ENCODE data around the gene ETS1. TPM values are rescaled to one million over a fixed set of nuclear protein-coding genes. Genes with fewer than 3 reads are reported as not detected.

ETS1 gene
- total RNA-seq, 1 donor from 2014 or later, result 62.7 TPM

GRCh38 chr11:128629516-128630106 lies 42.3 kb upstream of the ETS1 start:
- H3K36me3 ChIP-seq (ENCODE audit: control insufficient read depth, insufficient read depth, low read length), result no peaks in the 10 kb centered on the region
- no peak overlapping the region for H3K4me3 ChIP-seq (ENCODE audit: low read depth, low read length)
- TF ChIP-seq CTCF (IDR thresholded peaks at IDR 0.05; ENCODE audit: insufficient read depth, low read length, severe bottlenecking), result no peak
- FAIRE-seq (peak; percentile 47), DNase-seq (ENCODE audit: low read depth) (no peak)
- no peaks in the 10 kb centered on the region for H3K27me3 ChIP-seq (ENCODE audit: control insufficient read depth, insufficient read depth, low read length)

- no peak overlapping the region for H3K4me3 ChIP-seq (ENCODE audit: low read depth, low read length)
- FAIRE-seq (no peak), DNase-seq (ENCODE audit: low read depth) (no peak)
- no peaks in the 10 kb centered on the region for H3K27me3 ChIP-seq (ENCODE audit: control insufficient read depth, insufficient read depth, low read length)
- TF ChIP-seq CTCF (IDR thresholded peaks at IDR 0.05; ENCODE audit: insufficient read depth, low read length, severe bottlenecking), result no peak
- H3K36me3 ChIP-seq (ENCODE audit: control insufficient read depth, insufficient read depth, low read length), result no peaks in the 10 kb centered on the region
These were observed 41.3 kb upstream of the ETS1 start for GRCh38 chr11:128628686-128629085.

GRCh38 chr11:128628325-128628673 lies 40.9 kb upstream of the ETS1 start:
- DNase-seq (ENCODE audit: low read depth) (no peak), FAIRE-seq (no peak)
- no peak for TF ChIP-seq CTCF (IDR thresholded peaks at IDR 0.05; ENCODE audit: insufficient read depth, low read length, severe bottlenecking)
- Histone ChIP-seq H3K27me3 (ENCODE audit: control insufficient read depth, insufficient read depth, low read length) (no peaks in the 10 kb centered on the region), H3K36me3 (ENCODE audit: control insufficient read depth, insufficient read depth, low read length) (no peaks in the 10 kb centered on the region), H3K4me3 (ENCODE audit: low read depth, low read length) (no peak overlapping the region)

- TF ChIP-seq CTCF (IDR thresholded peaks at IDR 0.05; ENCODE audit: insufficient read depth, low read length, severe bottlenecking), result no peak
- Histone ChIP-seq H3K27me3 (ENCODE audit: control insufficient read depth, insufficient read depth, low read length) (no peaks in the 10 kb centered on the region), H3K36me3 (ENCODE audit: control insufficient read depth, insufficient read depth, low read length) (no peaks in the 10 kb centered on the region), H3K4me3 (ENCODE audit: low read depth, low read length) (no peak overlapping the region)
- no peak for FAIRE-seq
- DNase-seq (ENCODE audit: low read depth), result no peak
These were observed 40.4 kb upstream of the ETS1 start for GRCh38 chr11:128627666-128628324.

- H3K4me3 ChIP-seq (ENCODE audit: low read depth, low read length), result no peak overlapping the region
- no peak for TF ChIP-seq CTCF (IDR thresholded peaks at IDR 0.05; ENCODE audit: insufficient read depth, low read length, severe bottlenecking)
- no peak for FAIRE-seq
- H3K27me3 ChIP-seq (ENCODE audit: control insufficient read depth, insufficient read depth, low read length), result no peaks in the 10 kb centered on the region
- no peak for DNase-seq (ENCODE audit: low read depth)
- no peaks in the 10 kb centered on the region for H3K36me3 ChIP-seq (ENCODE audit: control insufficient read depth, insufficient read depth, low read length)
These were observed 39.7 kb upstream of the ETS1 start for GRCh38 chr11:128626913-128627665.

Measured in bronchial epithelial cell (primary cell).